GM12872 (cell line): ENCODE results near the gene APOL1.
A peak's percentile ranks its signal among the peaks of the same experiment; 100 is the strongest.

Experiments
- CTCF ChIP-seq: IDR thresholded peaks from 3 replicates; pipeline ENCODE4 v1.5.1; 2011; ENCODE audit warnings: low read depth, mild to moderate bottlenecking, low read length, moderate library complexity; ENCODE audit not compliant: insufficient read depth

Gene APOL1

GRCh38 chr22:36277482-36278291, 24.8 kb downstream of the APOL1 start:
- peak; percentile 94 for TF ChIP-seq CTCF

- TF ChIP-seq CTCF: no peak
Measured at GRCh38 chr22:36279219-36279666, 26.3 kb downstream of the APOL1 start.

GRCh38 chr22:36280379-36280778, 27.4 kb downstream of the APOL1 start:
- no peak for TF ChIP-seq CTCF

- TF ChIP-seq CTCF: no peak
Measured at GRCh38 chr22:36281781-36282327, 28.9 kb downstream of the APOL1 start.

GRCh38 chr22:36282328-36282831, 29.4 kb downstream of the APOL1 start:
- TF ChIP-seq CTCF: no peak

GRCh38 chr22:36284171-36284571, 31.2 kb downstream of the APOL1 start:
- TF ChIP-seq CTCF: no peak

GRCh38 chr22:36285017-36285416, 32.1 kb downstream of the APOL1 start:
- no peak for TF ChIP-seq CTCF
